ENCODE measurements around the gene RTEL1. TPM values are rescaled to one million over a fixed set of nuclear protein-coding genes. Genes with fewer than 3 reads are reported as not detected.
A peak's percentile ranks its signal among the peaks of the same experiment; 100 is the strongest.

Gene RTEL1
- total RNA-seq, 2 experiments from 2014 or later, result 37.4 to 39.1 TPM

DNA sequence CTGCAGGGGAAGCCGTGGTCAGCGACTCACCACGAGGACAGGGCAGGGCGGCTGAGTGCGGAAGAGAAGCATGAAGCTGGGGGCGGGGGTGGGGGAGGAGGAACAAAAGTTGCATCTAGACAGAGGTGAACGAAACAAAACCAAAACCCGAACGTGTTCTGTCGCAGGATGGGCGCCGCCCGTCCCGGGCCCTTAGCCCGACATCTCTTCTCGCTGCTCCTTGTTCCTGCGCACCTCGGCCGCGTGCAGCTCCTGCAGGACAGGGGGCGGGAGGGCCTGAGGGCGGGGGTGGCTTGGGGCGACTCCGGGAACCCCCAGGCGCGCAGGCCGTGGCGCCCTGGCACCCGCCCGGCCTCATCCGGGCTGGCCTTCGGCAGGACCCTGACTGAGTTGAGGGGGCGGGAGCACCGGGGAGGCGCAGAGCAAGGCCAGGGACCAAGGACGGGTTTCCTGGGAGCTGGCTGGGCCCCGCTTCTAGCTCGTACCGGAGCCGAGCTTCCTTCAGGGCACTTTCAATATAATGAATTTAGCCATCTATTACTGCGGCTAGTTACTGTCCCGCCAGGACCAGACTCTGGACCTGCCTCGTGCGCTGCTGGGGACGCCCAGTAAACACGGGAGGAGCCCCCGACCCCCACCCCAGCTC lies 16.8 kb upstream of the RTEL1 start:
- Mint-ChIP-seq H3K27ac (peak overlapping the region; percentile 73), H3K4me3 (peak overlapping the region; percentile 71), H3K4me1 (ENCODE audit: low read depth) (peaks cover 24% of the 10 kb centered on the region), H3K36me3 (ENCODE audit: low read depth) (peaks cover 3% of the 10 kb centered on the region), H3K9me3 (no peaks in the 10 kb centered on the region), H3K27me3 (no peaks in the 10 kb centered on the region)
- TF ChIP-seq CTCF (IDR thresholded peaks at IDR 0.05), result no peak
- intact Hi-C loops (cut with micrococcal nuclease), result no loop called here
- ATAC-seq (peak; percentile 21), DNase-seq (peak; percentile 70)
- CTCF ChIA-PET, result interaction anchor here (0.6 to 2.5 kb wide), 14 partner anchors 8 to 180 kb away, joined by 3 to 20 read pairs (median 6); partner anchors contain the start of genes ARFRP1, GMEB2, LIME1 and PPDPF
- POLR2A ChIA-PET, result interaction anchor here (0.6 to 5.8 kb wide), 9 partner anchors 10 to 338 kb away, joined by 3 to 57 read pairs (median 3); partner anchors contain the start of genes GMEB2, RTEL1 and SAMD10

GRCh38 chr20:63641792-63642523 lies 16.2 kb upstream of the RTEL1 start:
- POLR2A ChIA-PET, result interaction anchor here (0.6 to 5.8 kb wide), 9 partner anchors 10 to 338 kb away, joined by 3 to 57 read pairs (median 3); partner anchors contain the start of genes GMEB2, RTEL1, SAMD10 and STMN3
- intact Hi-C loops (cut with micrococcal nuclease), result no loop called here
- Mint-ChIP-seq H3K27me3 (no peaks in the 10 kb centered on the region), H3K4me3 (peak overlapping the region; percentile 71), H3K36me3 (ENCODE audit: low read depth) (peaks cover 3% of the 10 kb centered on the region), H3K9me3 (no peaks in the 10 kb centered on the region), H3K4me1 (ENCODE audit: low read depth) (peaks cover 21% of the 10 kb centered on the region), H3K27ac (no peak overlapping the region)
- DNase-seq, result peak; percentile 95
- ATAC-seq, result peak; percentile 71
- CTCF ChIA-PET, result interaction anchor here (0.6 to 2.5 kb wide), 16 partner anchors 9 to 179 kb away, joined by 3 to 20 read pairs (median 6); partner anchors contain the start of genes ARFRP1, GMEB2, LIME1 and PPDPF
- peak; percentile 57 for TF ChIP-seq CTCF (IDR thresholded peaks at IDR 0.05)

DNA sequence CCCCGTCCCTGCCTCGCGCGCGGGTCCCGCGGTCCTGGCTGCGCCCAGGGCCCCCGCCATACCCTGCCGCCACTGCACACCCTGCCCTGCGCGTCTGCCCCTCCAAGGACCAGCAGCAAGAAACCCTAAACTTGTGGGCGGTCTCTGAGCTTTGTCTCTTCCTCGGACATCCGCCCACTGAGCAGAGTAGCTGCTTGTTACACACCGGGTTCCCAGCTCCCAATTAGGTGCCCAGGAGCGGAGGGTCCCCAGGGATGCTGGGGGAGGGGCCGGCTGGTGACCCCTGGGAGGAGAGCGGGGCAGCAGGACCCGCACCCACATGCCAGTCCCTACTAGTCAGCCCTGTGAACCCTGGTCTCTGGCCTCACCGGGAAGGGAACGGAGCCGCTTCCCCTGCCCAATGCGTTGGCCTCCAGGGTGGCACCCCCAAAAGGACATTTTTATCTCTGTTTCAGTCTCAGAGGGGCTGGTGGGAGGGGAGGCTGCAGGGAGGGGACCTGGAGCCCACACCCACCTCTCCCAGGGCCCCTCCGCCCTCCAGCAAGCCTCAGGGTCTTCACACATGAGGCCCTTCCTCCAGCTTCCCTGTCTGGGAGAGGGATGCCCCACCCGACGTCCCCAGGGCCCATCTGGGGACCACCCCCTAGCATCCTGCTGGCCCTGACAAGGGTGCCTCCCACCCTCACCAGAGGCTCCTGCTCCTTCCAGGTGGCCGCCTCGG lies 15.4 kb upstream of the RTEL1 start:
- intact Hi-C loops (cut with micrococcal nuclease), result no loop called here
- Mint-ChIP-seq H3K27me3 (no peaks in the 10 kb centered on the region), H3K4me1 (ENCODE audit: low read depth) (peaks cover 15% of the 10 kb centered on the region), H3K27ac (peak overlapping the region; percentile 81), H3K4me3 (peak overlapping the region; percentile 69), H3K36me3 (ENCODE audit: low read depth) (peaks cover 3% of the 10 kb centered on the region), H3K9me3 (no peaks in the 10 kb centered on the region)
- ATAC-seq, result no peak
- no peak for TF ChIP-seq CTCF (IDR thresholded peaks at IDR 0.05)
- ChIA-PET CTCF (interaction anchor here (0.7 to 2.5 kb wide), 12 partner anchors 9 to 105 kb away, joined by 3 to 20 read pairs (median 8); partner anchors contain the start of genes ARFRP1, GMEB2, LIME1 and PTK6), POLR2A (interaction anchor here (1.0 to 5.8 kb wide), 7 partner anchors 9 to 94 kb away, joined by 3 to 57 read pairs (median 4); partner anchors contain the start of genes GMEB2, RTEL1 and STMN3)
- no peak for DNase-seq

DNA sequence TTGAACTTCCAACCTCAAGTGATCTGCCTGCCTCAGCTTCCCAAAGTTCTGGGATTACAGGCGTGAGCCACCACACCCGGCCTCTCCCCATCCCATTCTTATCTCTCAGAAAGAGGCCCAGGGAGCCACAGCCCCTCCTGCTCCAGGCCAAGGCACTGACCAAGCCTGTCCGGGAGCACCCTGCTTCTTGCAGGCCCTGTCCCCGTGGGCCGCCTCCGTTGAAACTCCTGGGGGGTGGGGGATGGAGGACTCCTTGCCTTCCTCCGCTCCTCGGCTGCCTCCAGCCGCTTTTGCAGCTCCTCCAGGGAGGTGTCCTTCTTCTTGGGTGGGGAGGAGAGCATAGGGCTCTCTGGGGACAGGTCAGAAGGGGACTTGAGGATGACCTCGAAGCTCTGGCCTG lies 14.6 kb upstream of the RTEL1 start:
- H3K27ac Mint-ChIP-seq, result no peak overlapping the region
- no peaks in the 10 kb centered on the region for H3K9me3 Mint-ChIP-seq
- H3K27me3 Mint-ChIP-seq, result no peaks in the 10 kb centered on the region
- intact Hi-C loops (cut with micrococcal nuclease), result no loop called here
- CTCF ChIA-PET, result no interaction called here
- H3K4me1 Mint-ChIP-seq (ENCODE audit: low read depth), result peaks cover 9% of the 10 kb centered on the region
- DNase-seq (no peak), ATAC-seq (no peak)
- peaks cover 3% of the 10 kb centered on the region for H3K36me3 Mint-ChIP-seq (ENCODE audit: low read depth)
- no peak for TF ChIP-seq CTCF (IDR thresholded peaks at IDR 0.05)
- H3K4me3 Mint-ChIP-seq, result peak overlapping the region; percentile 69
- POLR2A ChIA-PET, result interaction anchor here (1.0 to 3.1 kb wide), 2 partner anchors 15 to 18 kb away, joined by 3 to 14 read pairs; partner anchors contain the start of gene RTEL1
